ENCODE data around the gene HEPN1. TPM values are rescaled to one million over a fixed set of nuclear protein-coding genes. Genes with fewer than 3 reads are reported as not detected.

The HEPN1 gene
- total RNA-seq, 1 experiment from 2014 or later = not detected

GRCh38 chr11:124920870-124921609 lies 2.0 kb downstream of the HEPN1 start:
- H3K27me3 ChIP-seq = no peaks in the 10 kb centered on the region
- DNase-seq = no peak
- no peaks in the 10 kb centered on the region; the same call in 1 of the 2 replicates for H3K9me3 ChIP-seq
- H3K4me3 ChIP-seq = no peak overlapping the region
- H3K36me3 ChIP-seq = no peaks in the 10 kb centered on the region

DNA sequence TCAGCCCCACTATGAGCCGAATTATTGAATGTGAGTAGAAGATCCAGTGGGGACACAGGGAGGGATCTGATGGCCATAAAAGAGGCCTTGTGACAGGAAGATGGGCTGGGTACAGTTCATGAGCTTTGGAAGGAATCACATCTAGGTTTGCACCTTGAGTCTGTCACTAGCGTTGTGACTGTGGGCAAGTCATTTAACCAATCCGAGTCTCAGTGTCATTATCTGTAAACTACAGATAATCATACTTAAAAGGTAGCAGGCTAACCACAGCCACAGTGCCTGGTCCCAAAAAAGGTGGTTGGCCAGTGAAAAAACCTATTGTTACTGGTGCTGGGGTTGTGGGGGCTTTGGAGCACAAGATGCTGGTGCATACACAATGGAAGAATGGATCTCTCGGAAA lies 3.8 kb downstream of the HEPN1 start:
- DNase-seq = no peak
- H3K9me3 ChIP-seq = no peaks in the 10 kb centered on the region
- H3K27me3 ChIP-seq = no peaks in the 10 kb centered on the region
- no peaks in the 10 kb centered on the region for H3K36me3 ChIP-seq
- H3K4me3 ChIP-seq = no peak overlapping the region

GRCh38 chr11:124923296-124923695 lies 4.2 kb downstream of the HEPN1 start:
- Histone ChIP-seq H3K9me3 (no peaks in the 10 kb centered on the region), H3K4me3 (no peak overlapping the region), H3K36me3 (no peaks in the 10 kb centered on the region), H3K27me3 (no peaks in the 10 kb centered on the region)
- no peak for DNase-seq

DNA sequence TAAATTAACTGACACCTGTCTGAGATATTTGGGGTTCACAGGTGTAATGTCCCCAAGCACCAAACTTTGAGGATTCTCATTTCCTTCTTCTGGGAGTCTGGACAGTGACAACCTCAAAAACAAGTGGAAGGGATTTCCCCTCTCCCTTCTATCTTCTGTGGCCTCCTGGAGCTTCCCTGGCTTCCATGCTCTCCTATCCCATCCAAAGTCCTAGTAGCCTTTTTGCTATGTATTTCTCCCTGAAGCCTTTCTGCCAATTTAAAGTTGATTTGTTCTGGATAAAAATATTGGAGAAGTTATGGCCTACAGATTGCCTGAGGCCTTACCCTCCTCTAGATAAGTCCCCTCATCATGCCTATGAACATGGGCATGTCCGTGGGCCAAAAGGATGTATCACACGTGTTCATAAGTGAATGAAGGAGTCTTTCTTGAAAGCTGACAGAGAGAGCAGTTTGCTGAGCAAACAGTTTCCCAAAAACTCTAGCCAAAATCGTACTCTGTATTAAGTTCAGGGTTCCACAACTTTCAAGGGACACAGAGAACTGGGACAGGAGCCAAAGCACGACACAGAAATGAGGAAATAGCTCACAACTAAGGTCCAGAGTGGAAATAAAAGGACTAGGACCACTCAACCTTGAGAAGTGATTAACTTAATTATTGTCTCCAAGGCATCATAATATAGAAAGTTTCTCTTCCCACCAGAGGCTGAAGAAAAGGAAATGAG lies 10.1 kb downstream of the HEPN1 start:
- Histone ChIP-seq H3K36me3 (no peaks in the 10 kb centered on the region), H3K27me3 (no peaks in the 10 kb centered on the region), H3K9me3 (no peaks in the 10 kb centered on the region), H3K4me3 (no peak overlapping the region)
- DNase-seq = no peak

DNA sequence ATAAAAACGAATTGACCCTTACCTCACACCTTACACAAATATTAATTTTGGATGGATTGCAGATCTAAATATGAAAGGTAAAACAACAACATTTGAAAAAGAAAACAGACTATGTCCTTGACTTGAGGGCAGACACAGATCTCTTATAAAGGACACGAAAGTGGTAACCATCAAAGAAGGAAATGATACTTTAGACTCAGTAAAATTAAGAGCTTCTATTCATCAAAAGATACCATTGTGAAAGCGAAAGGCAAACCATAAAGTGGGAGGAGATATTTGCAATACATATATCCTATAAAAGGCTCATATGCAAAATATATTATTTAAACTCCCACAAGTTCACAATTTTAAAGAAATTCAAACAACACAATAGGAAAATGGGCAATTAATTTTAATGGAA lies 11.7 kb downstream of the HEPN1 start:
- H3K27me3 ChIP-seq = no peaks in the 10 kb centered on the region
- no peak overlapping the region for H3K4me3 ChIP-seq
- no peaks in the 10 kb centered on the region for H3K36me3 ChIP-seq
- DNase-seq = no peak
- no peaks in the 10 kb centered on the region for H3K9me3 ChIP-seq

DNA sequence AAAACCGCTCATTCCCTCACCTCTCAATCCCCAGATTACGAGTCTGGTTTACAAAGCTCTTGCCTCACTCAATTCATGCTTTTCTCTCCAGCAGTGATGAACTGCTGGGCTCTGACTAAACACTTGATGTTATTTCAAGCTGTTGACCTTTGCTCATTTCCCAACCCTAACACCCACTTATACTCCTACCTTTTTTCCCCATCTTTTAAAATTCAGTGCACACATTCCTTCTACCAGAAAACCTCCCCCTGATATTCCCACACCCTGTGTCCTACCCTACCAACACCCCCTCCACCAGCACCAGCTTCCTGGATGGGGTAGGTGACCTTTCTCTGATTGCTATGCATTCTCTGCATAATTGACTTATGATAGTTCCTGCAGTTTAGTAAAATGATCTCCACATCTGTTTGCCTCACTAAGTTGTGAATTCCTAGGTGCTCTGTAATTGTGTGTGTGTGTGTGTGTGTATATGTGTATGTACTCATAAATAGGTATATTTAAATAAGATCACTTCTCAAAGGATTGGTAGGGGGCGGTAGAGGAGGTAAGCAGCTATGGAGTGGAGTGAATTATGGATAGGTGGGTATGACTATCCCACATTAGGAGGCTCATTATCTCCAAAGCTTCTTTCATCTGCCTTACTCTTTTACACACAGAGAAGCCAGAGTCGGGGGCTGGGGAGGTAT lies 16.0 kb downstream of the HEPN1 start:
- Histone ChIP-seq H3K4me3 (no peak overlapping the region), H3K9me3 (no peaks in the 10 kb centered on the region), H3K27me3 (no peaks in the 10 kb centered on the region), H3K36me3 (no peaks in the 10 kb centered on the region)
- DNase-seq = peak; percentile 25

DNA sequence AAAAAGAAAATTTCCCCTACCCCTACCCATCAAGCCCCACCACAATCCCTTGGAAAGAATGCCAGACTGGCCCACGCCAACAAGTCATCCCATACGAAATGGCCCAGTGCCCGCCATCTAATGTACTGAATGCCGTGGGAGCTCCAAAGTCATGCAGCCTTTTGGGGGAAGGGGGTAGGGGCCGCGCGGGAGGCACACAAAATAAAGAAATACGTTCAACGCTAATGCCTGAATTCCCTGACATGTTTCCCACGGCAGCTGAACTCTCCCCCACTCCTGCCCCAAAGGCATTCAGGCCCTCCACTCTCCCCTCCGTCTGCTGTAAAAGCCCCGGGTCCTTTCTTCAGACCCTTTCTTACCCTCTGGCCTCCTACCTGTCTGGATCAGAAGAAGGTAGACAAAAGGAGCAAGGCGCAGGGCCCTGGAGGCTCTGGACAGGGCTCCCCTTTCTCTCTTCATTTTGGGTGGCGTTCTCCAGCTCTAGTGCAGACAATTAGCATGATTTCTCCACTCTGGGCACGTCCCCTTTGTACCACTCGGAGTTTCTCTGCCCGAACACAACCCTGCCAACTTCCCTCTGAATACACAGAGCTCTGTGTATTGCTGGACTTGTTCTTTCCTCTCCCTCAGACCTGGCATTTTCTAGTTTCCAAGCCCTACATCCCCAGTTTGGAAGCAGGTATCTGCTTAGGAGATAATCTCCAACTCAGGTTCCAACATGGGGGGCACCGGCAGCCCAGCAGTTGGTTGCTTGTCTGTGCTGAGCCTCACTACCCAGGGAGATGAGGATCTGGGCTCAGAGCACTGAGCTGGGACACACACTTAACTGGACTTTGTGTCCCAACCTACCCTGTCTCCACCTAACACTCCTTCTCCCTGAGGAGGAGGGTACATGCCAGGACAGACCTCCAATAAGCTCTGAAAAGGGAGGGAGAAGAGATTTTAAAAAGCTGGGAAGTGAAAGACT lies 16.8 kb downstream of the HEPN1 start, which contains the start of gene HEPACAM:
Gene HEPACAM (minus strand): TSS at position 500 of the 967 bp plus-strand sequence. CDS start 41 bp downstream, at position 459.
- no peaks in the 10 kb centered on the region for H3K36me3 ChIP-seq
- H3K27me3 ChIP-seq = no peaks in the 10 kb centered on the region
- H3K4me3 ChIP-seq = no peak within 1 kb of the TSS
- H3K9me3 ChIP-seq = no peaks in the 10 kb centered on the region
- DNase-seq = no peak

GRCh38 chr11:124937336-124937935 lies 18.4 kb downstream of the HEPN1 start:
- Histone ChIP-seq H3K9me3 (no peaks in the 10 kb centered on the region), H3K27me3 (no peaks in the 10 kb centered on the region), H3K36me3 (no peaks in the 10 kb centered on the region), H3K4me3 (no peak overlapping the region)
- no peak for DNase-seq

DNA sequence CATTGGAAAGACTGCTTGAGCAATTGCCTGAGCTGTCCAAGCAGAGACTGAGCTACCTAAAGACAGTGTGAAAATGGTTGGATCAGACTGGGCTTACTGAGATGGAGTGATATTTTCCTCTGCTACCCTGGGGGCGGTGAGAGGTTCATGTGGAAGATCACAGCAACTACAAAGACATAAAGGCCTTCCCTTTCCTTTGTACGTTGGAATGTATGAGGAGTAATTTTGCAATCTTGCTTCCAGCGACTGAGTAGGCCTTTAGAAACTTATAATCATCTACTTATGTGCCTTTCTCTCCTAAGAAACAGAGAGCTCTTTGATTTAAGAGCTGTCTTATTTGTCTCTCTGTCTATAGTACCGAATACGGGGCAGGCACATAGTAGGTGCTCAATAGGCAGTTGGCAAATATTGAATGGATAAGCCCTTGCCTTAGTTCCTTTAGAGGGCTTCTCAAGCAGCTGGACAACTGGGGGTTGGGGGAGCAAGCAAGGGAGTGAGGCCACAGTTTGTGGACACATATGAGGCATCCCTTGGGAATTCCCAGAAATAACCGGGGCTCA lies 19.2 kb downstream of the HEPN1 start:
- no peak overlapping the region for H3K4me3 ChIP-seq
- H3K9me3 ChIP-seq = no peaks in the 10 kb centered on the region
- H3K36me3 ChIP-seq = no peaks in the 10 kb centered on the region
- DNase-seq = no peak
- H3K27me3 ChIP-seq = no peaks in the 10 kb centered on the region

- DNase-seq = no peak
- Histone ChIP-seq H3K36me3 (no peaks in the 10 kb centered on the region), H3K9me3 (no peaks in the 10 kb centered on the region), H3K4me3 (no peak overlapping the region), H3K27me3 (no peaks in the 10 kb centered on the region)
These were observed 19.9 kb downstream of the HEPN1 start for GRCh38 chr11:124938970-124939369.

DNA sequence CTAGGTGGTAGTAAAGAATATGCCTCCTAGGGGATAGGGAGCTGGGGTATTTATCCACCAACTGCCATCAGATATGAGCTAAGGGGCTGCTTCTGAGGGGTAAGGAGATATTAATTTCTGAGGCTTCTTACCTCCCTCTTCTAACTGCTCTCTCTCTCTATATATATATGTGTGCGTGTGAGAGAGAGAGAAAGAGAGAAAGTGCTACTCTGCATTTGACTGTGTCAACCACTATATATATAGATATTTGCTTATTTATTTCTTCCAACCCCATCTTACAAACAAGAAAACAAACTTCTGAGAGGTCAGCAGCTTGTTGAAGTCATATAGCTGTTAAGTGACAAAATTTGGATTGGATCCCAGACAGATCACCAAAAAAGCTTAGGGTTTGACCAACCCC lies 22.7 kb downstream of the HEPN1 start:
- Histone ChIP-seq H3K9me3 (no peaks in the 10 kb centered on the region), H3K4me3 (no peak overlapping the region), H3K27me3 (no peaks in the 10 kb centered on the region), H3K36me3 (no peaks in the 10 kb centered on the region)
- DNase-seq = no peak

DNA sequence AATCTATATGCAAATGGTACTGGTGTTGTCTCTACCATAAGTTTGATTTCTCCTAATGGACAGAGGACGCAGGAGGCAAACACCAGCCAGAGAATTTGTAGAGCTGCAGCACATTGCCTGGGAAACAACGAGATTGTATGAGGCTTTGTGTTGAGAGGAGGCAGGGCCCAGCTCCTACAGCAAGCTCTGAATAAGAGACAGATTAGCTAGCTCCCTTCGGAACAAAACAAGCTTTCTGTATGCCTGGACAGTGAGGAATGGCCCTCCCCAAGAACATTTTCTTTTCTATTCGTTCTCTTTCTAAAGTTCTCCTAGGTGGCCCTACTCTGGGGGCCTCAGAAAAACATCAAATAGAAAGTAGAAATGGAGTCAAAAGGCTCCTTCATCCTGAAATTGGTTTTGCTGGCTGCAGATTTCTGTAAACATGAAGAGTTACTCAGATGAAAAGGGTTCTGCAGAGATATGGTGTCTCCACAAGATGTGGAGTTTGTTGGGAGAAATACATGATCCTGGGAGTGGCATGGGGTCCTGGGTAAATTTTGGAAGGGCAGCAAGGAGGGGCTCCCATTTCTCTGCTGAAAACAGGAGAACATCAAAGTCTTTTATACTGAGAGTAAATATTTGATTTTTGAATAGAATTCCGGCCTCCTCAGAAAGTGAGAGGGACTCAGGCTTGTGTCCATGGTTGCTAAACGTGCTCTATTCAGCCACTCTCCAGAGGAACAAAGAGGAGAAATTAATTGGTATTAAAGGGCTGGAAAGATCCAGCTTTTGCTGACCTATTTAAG lies 23.6 kb downstream of the HEPN1 start:
- Histone ChIP-seq H3K27me3 (no peaks in the 10 kb centered on the region), H3K9me3 (no peaks in the 10 kb centered on the region), H3K4me3 (no peak overlapping the region), H3K36me3 (no peaks in the 10 kb centered on the region)
- DNase-seq = no peak

DNA sequence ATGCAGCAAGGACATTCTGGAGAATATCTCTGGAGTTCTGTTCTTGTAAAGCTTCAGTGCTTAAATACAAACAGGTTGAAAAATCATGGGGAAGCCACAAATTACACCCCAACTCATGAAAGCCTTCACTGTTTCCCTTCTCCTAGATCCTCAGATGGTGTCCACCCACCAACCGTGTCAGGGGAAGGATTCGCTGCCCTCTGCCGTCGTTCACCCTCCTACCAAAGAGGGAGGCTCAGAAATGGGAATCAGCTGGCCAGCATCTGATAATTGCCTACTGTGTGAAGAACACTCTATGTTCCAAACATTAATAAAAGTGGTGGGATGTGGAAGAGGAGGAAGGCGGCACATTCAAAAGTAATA lies 24.2 kb downstream of the HEPN1 start:
- DNase-seq = no peak
- Histone ChIP-seq H3K9me3 (no peaks in the 10 kb centered on the region), H3K36me3 (no peaks in the 10 kb centered on the region), H3K4me3 (no peak overlapping the region), H3K27me3 (no peaks in the 10 kb centered on the region)

DNA sequence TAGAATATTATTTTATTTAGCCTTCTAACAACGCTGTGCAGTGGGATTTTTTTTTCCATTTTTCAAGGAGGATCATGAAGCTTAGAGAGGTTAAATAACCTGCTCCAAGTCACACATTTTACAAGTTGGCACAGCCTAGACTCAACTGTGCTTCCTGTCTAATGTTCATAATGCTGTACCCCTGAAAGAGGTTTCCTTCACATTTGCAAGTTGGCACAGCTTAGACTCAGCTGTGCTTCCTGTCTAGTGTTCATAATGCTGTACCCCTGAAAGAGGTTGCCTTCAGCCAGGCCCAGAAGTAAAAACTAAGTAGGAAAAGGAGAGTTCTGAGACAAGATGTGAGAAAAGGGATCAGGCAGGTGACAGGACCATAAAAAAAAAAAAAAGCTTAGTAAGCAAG lies 24.7 kb downstream of the HEPN1 start:
- Histone ChIP-seq H3K4me3 (no peak overlapping the region), H3K27me3 (no peaks in the 10 kb centered on the region), H3K9me3 (peaks cover 2% of the 10 kb centered on the region; the same call in 1 of the 2 replicates), H3K36me3 (no peaks in the 10 kb centered on the region)
- no peak for DNase-seq

DNA sequence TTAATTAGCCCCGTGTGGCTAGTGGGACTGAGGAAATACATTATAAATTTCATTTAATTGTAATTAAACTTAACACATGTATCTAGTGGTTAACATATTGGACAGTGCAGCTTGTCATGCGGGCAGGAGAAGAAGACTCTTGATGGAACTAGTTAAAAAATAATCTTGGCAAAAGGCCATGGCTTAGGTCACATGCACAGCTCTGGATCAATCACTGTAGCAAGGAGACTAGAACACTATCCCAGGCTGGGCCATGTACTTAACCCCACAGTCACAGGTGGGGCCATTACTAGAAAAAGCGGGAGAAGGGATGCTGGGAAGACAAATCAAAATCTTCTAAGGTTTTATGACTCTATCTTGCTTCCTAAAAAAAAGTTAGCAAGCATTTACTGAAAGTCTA lies 25.5 kb downstream of the HEPN1 start:
- H3K4me3 ChIP-seq = no peak overlapping the region
- DNase-seq = no peak

More for the DNA sequence above, 25.5 kb downstream of the HEPN1 start:
- no peaks in the 10 kb centered on the region for H3K27me3 ChIP-seq
- peaks cover 2% of the 10 kb centered on the region; the same call in 1 of the 2 replicates for H3K9me3 ChIP-seq
- H3K36me3 ChIP-seq = no peaks in the 10 kb centered on the region

Measured in MG63 (cell line).